ENCODE data around the gene RECQL5. TPM values are rescaled to one million over a fixed set of nuclear protein-coding genes. Genes with fewer than 3 reads are reported as not detected.

RECQL5 gene
- polyA plus RNA-seq, 1 of the 3 experiments (the other 2 are of a cell fraction): 25.3 TPM

DNA sequence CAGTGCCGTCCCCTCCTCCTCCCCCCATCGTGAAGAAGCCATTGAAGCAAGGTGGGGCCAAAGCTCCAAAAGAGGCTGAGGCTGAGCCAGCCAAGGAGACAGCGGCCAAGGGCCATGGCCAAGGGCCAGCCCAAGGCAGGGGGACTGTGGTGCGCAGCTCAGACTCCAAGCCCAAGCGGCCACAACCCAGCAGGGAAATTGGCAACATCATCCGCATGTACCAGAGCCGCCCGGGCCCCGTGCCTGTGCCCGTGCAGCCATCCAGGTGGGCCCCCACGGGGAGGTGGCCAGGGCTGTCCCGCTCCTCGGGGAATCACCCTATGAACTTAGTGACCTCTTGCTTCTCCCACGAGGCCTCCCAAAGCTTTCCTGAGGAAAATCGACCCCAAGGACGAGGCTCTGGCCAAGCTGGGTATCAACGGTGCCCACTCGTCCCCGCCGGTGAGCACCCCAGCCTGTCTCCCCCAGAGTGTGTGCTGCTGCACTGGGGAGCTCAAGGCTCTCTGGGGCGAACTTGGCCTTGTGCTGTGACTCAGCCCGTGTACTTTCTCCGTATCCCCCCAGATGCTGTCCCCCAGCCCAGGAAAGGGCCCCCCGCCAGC is 50.3 kb downstream of the RECQL5 start:
- WGBS (ENCODE audit: low lambda C conversion rate): 76% methylated on average over 16 of the region's 24 CpGs
- Histone ChIP-seq H4K20me1 (ENCODE audit: insufficient read depth) (no peaks in the 10 kb centered on the region), H3K27ac (ENCODE audit: low read depth in 2 of 2, low read length in 1 of 2) (no peak overlapping the region), H3K9me3 (no peaks in the 10 kb centered on the region), H2AFZ (ENCODE audit: low read depth) (no peak overlapping the region), H3K4me3 (ENCODE audit: low read depth in 2 of 2, low read length in 1 of 2) (no peak overlapping the region), H3K4me2 (no peak overlapping the region), H3F3A (replicated peaks; ENCODE audit: insufficient read depth) (no peaks in the 10 kb centered on the region), H3K9me2 (no peaks in the 10 kb centered on the region), H3K4me1 (ENCODE audit: control insufficient read depth in 1 of 2, insufficient read depth in 2 of 2, low read depth in 1 of 2, low read length in 1 of 2) (peaks cover 0 to 17% of the 10 kb centered on the region in 2 experiments; a peak in 1 of 4 replicates), H3K27me3 (ENCODE audit: insufficient read depth) (no peaks in the 10 kb centered on the region), H3K36me3 (replicated peaks in 1 of 2; ENCODE audit: control insufficient read depth in 1 of 2, insufficient read depth in 2 of 2, low read length in 1 of 2) (no peaks in the 10 kb centered on the region), H3K9ac (no peak overlapping the region), H3K79me2 (ENCODE audit: insufficient read depth) (no peaks in the 10 kb centered on the region)
- TF ChIP-seq, protein P1, sequence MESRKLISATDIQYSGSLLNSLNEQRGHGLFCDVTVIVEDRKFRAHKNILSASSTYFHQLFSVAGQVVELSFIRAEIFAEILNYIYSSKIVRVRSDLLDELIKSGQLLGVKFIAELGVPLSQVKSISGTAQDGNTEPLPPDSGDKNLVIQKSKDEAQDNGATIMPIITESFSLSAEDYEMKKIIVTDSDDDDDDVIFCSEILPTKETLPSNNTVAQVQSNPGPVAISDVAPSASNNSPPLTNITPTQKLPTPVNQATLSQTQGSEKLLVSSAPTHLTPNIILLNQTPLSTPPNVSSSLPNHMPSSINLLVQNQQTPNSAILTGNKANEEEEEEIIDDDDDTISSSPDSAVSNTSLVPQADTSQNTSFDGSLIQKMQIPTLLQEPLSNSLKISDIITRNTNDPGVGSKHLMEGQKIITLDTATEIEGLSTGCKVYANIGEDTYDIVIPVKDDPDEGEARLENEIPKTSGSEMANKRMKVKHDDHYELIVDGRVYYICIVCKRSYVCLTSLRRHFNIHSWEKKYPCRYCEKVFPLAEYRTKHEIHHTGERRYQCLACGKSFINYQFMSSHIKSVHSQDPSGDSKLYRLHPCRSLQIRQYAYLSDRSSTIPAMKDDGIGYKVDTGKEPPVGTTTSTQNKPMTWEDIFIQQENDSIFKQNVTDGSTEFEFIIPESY (IDR thresholded peaks at IDR 0.05; ENCODE audit: borderline replicate concordance, low read depth): no peak
- no peak for TF ChIP-seq JUND (IDR thresholded peaks at IDR 0.05)
- TF ChIP-seq FOXJ3 (CRISPR knock-in tag; IDR thresholded peaks at IDR 0.05): no peak
- TF ChIP-seq, protein P2, sequence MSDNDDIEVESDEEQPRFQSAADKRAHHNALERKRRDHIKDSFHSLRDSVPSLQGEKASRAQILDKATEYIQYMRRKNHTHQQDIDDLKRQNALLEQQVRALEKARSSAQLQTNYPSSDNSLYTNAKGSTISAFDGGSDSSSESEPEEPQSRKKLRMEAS (IDR thresholded peaks at IDR 0.05; ENCODE audit: low read depth): no peak
- TF ChIP-seq EZH2phosphoT487 (IDR thresholded peaks at IDR 0.05; ENCODE audit: borderline replicate concordance, low read depth): no peak
- no peak for TF ChIP-seq NFIC (IDR thresholded peaks at IDR 0.05; ENCODE audit: borderline replicate concordance)
- TF ChIP-seq, protein P3, sequence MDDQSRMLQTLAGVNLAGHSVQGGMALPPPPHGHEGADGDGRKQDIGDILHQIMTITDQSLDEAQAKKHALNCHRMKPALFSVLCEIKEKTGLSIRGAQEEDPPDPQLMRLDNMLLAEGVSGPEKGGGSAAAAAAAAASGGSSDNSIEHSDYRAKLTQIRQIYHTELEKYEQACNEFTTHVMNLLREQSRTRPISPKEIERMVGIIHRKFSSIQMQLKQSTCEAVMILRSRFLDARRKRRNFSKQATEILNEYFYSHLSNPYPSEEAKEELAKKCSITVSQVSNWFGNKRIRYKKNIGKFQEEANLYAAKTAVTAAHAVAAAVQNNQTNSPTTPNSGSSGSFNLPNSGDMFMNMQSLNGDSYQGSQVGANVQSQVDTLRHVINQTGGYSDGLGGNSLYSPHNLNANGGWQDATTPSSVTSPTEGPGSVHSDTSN (IDR thresholded peaks at IDR 0.05): no peak
- no peak for TF ChIP-seq MEF2A (IDR thresholded peaks at IDR 0.05; ENCODE audit: borderline replicate concordance, low read depth)
- TF ChIP-seq EP300 (IDR thresholded peaks at IDR 0.05; ENCODE audit: borderline replicate concordance in 1 of 2, low read depth in 1 of 2, low read length in 1 of 2): no peak
- no peak for TF ChIP-seq FOSL2 (IDR thresholded peaks at IDR 0.05; ENCODE audit: borderline replicate concordance, low read depth)
- TF ChIP-seq GABPA (IDR thresholded peaks at IDR 0.05; ENCODE audit: low read depth): no peak
- no peak for TF ChIP-seq RCOR1 (IDR thresholded peaks at IDR 0.05; ENCODE audit: low read length)
- TF ChIP-seq, protein P4, sequence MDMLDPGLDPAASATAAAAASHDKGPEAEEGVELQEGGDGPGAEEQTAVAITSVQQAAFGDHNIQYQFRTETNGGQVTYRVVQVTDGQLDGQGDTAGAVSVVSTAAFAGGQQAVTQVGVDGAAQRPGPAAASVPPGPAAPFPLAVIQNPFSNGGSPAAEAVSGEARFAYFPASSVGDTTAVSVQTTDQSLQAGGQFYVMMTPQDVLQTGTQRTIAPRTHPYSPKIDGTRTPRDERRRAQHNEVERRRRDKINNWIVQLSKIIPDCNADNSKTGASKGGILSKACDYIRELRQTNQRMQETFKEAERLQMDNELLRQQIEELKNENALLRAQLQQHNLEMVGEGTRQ (IDR thresholded peaks at IDR 0.05; ENCODE audit: borderline replicate concordance, low read depth, low read length): no peak
- no peak for TF ChIP-seq RFX5 (IDR thresholded peaks at IDR 0.05; ENCODE audit: low read length)
- TF ChIP-seq YY1 (IDR thresholded peaks at IDR 0.05; ENCODE audit: low read depth): no peak
- ChIA-PET POLR2A (no interaction called here), CTCF (interaction anchor here (1.0 to 37.9 kb wide), 7 partner anchors 9 to 137 kb away, joined by 3 to 1189 read pairs (median 16); partner anchors contain the start of gene SMIM5)
- DNase-seq: no peak
